Memory B cell (primary cell): ENCODE measurements around the gene OGDH.

Experiments
- ATAC-seq: fragments of 150-1000 bp; cut with Tn5 transposase; 2 replicates; pipeline ENCODE4 v1.10.0; 2021; ENCODE audit warnings: low read depth, mild to moderate bottlenecking, moderate library complexity
- DNase-seq, 2 donors: peaks; one replicate each; pipeline ENCODE4 v3.0.0; 2022; ENCODE audit warnings: low spot score in 2 of 2
- H3K27ac Mint-ChIP-seq: one replicate; pipeline ENCODE4 v1.8.0; 2022; ENCODE audit warnings: mild to moderate bottlenecking, moderate library complexity, mixed read lengths
- H3K27me3 Mint-ChIP-seq: one replicate; pipeline ENCODE4 v1.8.0; 2022; ENCODE audit warnings: mixed read lengths
- H3K36me3 Mint-ChIP-seq: one replicate; pipeline ENCODE4 v1.8.0; 2022; ENCODE audit warnings: mild to moderate bottlenecking, mixed read lengths
- H3K4me1 Mint-ChIP-seq: one replicate; pipeline ENCODE4 v1.8.0; 2022; ENCODE audit warnings: mixed read lengths
- H3K4me3 Mint-ChIP-seq: one replicate; pipeline ENCODE4 v1.8.0; 2022; ENCODE audit warnings: mild to moderate bottlenecking, moderate library complexity, mixed read lengths
- H3K9me3 Mint-ChIP-seq: one replicate; pipeline ENCODE4 v1.8.0; 2022; ENCODE audit warnings: mixed read lengths

Gene OGDH

GRCh38 chr7:44756904-44757303 is 150.5 kb downstream of the OGDH start:
- H3K27me3 Mint-ChIP-seq = no peaks in the 10 kb centered on the region
- no peaks in the 10 kb centered on the region for H3K9me3 Mint-ChIP-seq
- DNase-seq (no peak), ATAC-seq (no peak)
- no peak overlapping the region for H3K4me3 Mint-ChIP-seq
- peaks cover 21% of the 10 kb centered on the region for H3K4me1 Mint-ChIP-seq
- no peak overlapping the region for H3K27ac Mint-ChIP-seq
- H3K36me3 Mint-ChIP-seq = peaks cover 14% of the 10 kb centered on the region

- Mint-ChIP-seq H3K4me3 (no peak overlapping the region), H3K27ac (no peak overlapping the region), H3K9me3 (no peaks in the 10 kb centered on the region), H3K27me3 (no peaks in the 10 kb centered on the region), H3K4me1 (peaks cover 19% of the 10 kb centered on the region), H3K36me3 (peaks cover 16% of the 10 kb centered on the region)
- DNase-seq (no peak), ATAC-seq (no peak)
These were observed 150.9 kb downstream of the OGDH start for GRCh38 chr7:44757311-44757710.

- Mint-ChIP-seq H3K27me3 (no peaks in the 10 kb centered on the region), H3K9me3 (no peaks in the 10 kb centered on the region), H3K36me3 (peaks cover 16% of the 10 kb centered on the region), H3K27ac (no peak overlapping the region), H3K4me3 (no peak overlapping the region), H3K4me1 (peaks cover 15% of the 10 kb centered on the region)
- no peak for DNase-seq
- no peak for ATAC-seq
These were observed 151.3 kb downstream of the OGDH start for GRCh38 chr7:44757739-44758138.
